LNCaP clone FGC (cell line): ENCODE results near the gene PRSS58.

ENCODE experiments used
- DNase-seq: peaks from one replicate; pipeline ENCODE4 v3.0.0-alpha.2; 2011; ENCODE audit warnings: low read depth
- H3K4me3 ChIP-seq: 2 replicates; pipeline ENCODE4 v1.5.1; 2011; ENCODE audit warnings: mild to moderate bottlenecking, low read depth, low read length, control low read depth
- CTCF ChIP-seq: IDR thresholded peaks from 2 replicates; pipeline ENCODE4 v1.5.1; 2012; ENCODE audit warnings: mild to moderate bottlenecking; ENCODE audit not compliant: control insufficient read depth, insufficient read depth; ENCODE audit errors: extremely low read depth

PRSS58 gene

GRCh38 chr7:142231716-142232115 is 26.1 kb downstream of the PRSS58 start:
- DNase-seq, result no peak
- 0 out of 2 replicates have a peak, but pooled peaks have one; percentile 26 for TF ChIP-seq CTCF
- H3K4me3 ChIP-seq, result no peak overlapping the region

- no peak for DNase-seq
- no peak overlapping the region for H3K4me3 ChIP-seq
- TF ChIP-seq CTCF, result no peak
Measured at GRCh38 chr7:142228537-142229104, 29.2 kb downstream of the PRSS58 start.
